Ovary (tissue), 3 donors: ENCODE measurements around the gene RCE1.

Experiments
- EP300 ChIP-seq: sonication (generic); formaldehyde crosslinking; IDR thresholded peaks from one replicate; pipeline ENCODE4 v1.6.1; 2017; ENCODE audit warnings: antibody characterized with exemption
- TF ChIP-seq, protein P1 (sequence below), 3 donors: fragments of 450-650 bp in 2 of 3; fragments of 200-600 bp in 1 of 3; IDR thresholded peaks; one replicate each; pipeline versions ENCODE4 v1.5.1 to v1.8.0; 2016 to 2022; ENCODE audit warnings: antibody characterized with exemption in 3 of 3, mild to moderate bottlenecking in 1 of 3
- donor health status: DM: no; HTN: no; CAD: no.

DNA sequence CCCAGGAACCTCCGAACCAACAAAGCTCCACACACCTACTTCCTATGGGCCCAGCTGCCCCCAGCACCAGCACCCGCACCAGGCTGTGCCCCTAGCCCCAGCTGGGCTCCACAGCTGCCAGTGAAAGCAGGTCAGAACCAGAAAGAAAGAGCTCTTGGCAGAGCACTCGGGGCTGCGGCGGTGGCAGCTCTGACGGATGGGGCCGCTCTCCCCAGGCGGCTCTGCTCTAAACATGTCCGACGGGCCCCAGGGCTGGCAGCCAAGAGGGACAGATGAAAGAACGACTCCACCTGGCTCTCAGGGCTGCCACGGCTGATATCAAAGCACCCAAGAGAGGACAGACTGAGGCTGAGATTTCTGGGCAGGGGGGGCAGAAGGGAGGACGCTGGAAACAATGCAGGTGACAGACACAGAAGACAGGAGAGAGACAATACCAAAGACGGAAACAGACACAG, 39.3 kb downstream of the RCE1 start:
- TF ChIP-seq, protein P1, sequence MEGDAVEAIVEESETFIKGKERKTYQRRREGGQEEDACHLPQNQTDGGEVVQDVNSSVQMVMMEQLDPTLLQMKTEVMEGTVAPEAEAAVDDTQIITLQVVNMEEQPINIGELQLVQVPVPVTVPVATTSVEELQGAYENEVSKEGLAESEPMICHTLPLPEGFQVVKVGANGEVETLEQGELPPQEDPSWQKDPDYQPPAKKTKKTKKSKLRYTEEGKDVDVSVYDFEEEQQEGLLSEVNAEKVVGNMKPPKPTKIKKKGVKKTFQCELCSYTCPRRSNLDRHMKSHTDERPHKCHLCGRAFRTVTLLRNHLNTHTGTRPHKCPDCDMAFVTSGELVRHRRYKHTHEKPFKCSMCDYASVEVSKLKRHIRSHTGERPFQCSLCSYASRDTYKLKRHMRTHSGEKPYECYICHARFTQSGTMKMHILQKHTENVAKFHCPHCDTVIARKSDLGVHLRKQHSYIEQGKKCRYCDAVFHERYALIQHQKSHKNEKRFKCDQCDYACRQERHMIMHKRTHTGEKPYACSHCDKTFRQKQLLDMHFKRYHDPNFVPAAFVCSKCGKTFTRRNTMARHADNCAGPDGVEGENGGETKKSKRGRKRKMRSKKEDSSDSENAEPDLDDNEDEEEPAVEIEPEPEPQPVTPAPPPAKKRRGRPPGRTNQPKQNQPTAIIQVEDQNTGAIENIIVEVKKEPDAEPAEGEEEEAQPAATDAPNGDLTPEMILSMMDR (IDR thresholded peaks at IDR 0.05) = no peak
- no peak for TF ChIP-seq EP300
